ENCODE results near the gene DAND5. TPM values are rescaled to one million over a fixed set of nuclear protein-coding genes. Genes with fewer than 3 reads are reported as not detected.

DAND5 gene
- total RNA-seq, 2 experiments from 2014 or later, result 0.12 TPM; not detected in 1

DNA sequence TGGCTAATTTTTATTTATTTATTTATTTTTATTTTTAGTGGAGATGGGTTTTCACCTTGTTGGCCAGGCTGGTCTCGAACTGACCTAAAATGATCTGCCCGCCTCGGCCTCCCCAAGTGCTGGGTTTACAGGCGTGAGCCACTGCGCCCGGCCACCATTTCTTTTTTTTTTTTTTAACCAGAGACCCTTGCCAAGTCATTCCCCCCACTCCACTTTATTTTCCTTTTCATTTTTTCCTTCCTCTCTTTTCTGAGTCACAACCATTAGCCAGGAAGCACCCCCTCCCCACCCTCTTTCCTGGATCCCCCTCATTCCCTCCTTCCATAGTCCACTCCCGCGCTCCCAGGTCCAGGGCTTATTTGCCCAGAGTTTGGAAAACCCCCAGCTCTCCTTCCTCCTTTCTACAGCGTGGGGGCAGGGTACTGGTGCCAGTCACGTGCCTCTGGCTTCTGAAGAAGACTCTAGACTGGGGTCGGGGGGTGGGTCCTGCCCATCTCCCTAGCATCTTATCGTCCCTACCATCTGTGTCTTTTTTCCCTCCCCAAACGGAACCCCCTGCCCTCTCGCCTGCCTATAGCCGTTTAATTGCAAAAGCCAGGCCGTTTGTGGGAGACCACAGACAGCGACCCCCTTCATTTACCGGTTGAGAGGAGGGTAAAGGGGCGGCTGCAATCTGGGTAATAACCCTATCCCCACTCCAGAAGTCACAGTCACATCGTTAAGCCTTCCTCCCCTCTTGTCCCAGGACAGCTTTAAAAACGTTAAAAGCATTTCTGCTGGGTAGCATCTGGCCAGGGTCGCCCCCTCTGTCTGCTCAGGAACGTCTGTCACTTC lies 32.1 kb upstream of the DAND5 start:
- no peaks in the 10 kb centered on the region for H3K9me3 Mint-ChIP-seq
- H3K36me3 Mint-ChIP-seq, result peaks cover 49% of the 10 kb centered on the region
- peaks cover 53% of the 10 kb centered on the region for H3K4me1 Mint-ChIP-seq (ENCODE audit: low read depth)
- H3K4me3 Mint-ChIP-seq, result peak overlapping the region; percentile 98
- peak overlapping the region; percentile 95 for H3K27ac Mint-ChIP-seq
- DNase-seq, result no peak
- H3K27me3 Mint-ChIP-seq, result no peaks in the 10 kb centered on the region
- ChIA-PET POLR2A (interaction anchor here (0.6 to 2.7 kb wide), 7 partner anchors 12 to 1561 kb away, joined by 3 to 10 read pairs (median 5); partner anchors contain the start of genes FBXW9 and GCDH), CTCF (interaction anchor here (0.5 to 1.3 kb wide), 4 partner anchors 28 to 1996 kb away, joined by 3 to 6 read pairs (median 4); no protein-coding TSS in a partner anchor)
- intact Hi-C loops (cut with micrococcal nuclease), result loop anchor here (5.0 kb wide), 4 partner anchors 200 to 325 kb away; partner anchors contain the start of genes GET3, IER2, STX10 and TNPO2

DNA sequence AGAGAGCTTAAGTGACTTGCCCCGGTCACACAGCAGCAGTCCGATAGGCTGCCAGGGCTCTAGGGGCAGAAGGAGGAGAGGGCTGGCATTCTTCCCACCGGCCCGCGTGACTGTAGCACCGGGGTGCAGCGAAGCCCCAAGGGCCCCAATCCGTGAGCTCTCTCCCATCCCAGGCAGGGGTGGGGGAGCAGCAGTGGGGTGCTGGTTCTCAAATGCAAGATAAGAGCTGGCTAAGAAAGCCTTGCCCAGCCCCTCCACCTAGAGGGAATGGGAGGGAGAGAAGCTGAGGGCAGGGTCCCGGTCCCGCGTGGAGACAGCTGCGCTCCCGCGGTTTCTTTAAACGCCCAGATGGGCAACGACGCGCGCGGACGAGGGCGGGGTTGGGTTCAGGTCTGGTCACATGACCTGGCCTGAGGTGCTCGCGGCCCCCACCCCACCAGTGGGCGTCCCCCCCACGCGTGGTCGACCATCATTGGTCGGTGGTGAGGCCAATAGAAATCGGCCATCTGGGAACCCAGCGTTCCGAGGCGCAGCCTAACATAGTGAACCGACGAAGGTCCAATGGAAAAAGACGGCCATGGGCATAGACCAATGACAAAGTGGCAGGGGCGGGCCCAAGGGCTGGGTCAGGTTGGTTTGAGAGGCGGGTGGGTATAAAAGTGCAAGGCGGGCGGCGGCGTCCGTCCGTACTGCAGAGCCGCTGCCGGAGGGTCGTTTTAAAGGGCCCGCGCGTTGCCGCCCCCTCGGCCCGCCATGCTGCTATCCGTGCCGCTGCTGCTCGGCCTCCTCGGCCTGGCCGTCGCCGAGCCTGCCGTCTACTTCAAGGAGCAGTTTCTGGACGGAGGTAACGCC lies 31.2 kb upstream of the DAND5 start, which contains the start of gene CALR:
TSS of gene CALR (plus strand) at position 683 of the 852 bp plus-strand sequence. CDS start at position 754, 71 bp downstream.
- Mint-ChIP-seq H3K9me3 (no peaks in the 10 kb centered on the region), H3K27ac (peak within 1 kb of the TSS; percentile 95), H3K4me3 (peak within 1 kb of the TSS; percentile 98), H3K27me3 (no peaks in the 10 kb centered on the region), H3K4me1 (ENCODE audit: low read depth) (peaks cover 50% of the 10 kb centered on the region), H3K36me3 (peaks cover 48% of the 10 kb centered on the region)
- POLR2A ChIA-PET, result interaction anchor here (0.9 to 2.7 kb wide), 6 partner anchors 12 to 242 kb away, joined by 3 to 10 read pairs (median 5); partner anchors contain the start of genes FBXW9 and GCDH
- peak; percentile 99 for DNase-seq
- intact Hi-C loops (cut with micrococcal nuclease), result loop anchor here (1.0 to 5.0 kb wide), 8 partner anchors 8 to 326 kb away; partner anchors contain the start of genes GCDH, GET3, IER2 and JUNB
- CTCF ChIA-PET, result interaction anchor here (0.5 to 1.3 kb wide), 3 partner anchors 27 to 53 kb away, joined by 3 to 6 read pairs (median 6); no protein-coding TSS in a partner anchor

DNA sequence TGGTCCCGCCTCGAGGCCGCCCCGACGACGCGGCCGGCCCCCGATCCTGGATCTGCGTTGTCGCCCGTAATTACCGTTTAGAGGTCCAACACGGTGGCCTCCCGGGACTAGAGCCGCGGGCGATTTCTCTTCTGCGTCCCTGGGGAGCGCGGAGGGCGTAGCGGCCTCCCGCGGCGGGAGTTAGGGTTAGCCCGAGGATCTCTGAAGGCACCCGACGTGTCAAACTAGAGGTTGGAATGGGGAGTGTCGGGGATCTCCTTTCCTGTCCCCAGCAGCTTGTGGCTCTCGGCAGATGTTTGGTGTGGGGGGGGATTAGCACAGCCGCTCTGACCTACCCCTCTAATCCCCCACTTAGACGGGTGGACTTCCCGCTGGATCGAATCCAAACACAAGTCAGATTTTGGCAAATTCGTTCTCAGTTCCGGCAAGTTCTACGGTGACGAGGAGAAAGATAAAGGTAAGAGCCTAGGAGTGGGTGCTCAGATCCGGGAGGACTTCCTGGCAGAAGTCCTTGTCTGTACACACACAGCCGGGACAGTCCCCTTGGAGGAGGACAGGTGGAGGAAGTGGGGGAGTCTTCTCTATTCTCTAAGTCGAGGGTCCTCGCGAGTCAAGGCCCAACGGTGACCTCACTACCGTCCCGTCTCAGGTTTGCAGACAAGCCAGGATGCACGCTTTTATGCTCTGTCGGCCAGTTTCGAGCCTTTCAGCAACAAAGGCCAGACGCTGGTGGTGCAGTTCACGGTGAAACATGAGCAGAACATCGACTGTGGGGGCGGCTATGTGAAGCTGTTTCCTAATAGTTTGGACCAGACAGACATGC lies 30.4 kb upstream of the DAND5 start:
- peaks cover 53% of the 10 kb centered on the region for H3K4me1 Mint-ChIP-seq (ENCODE audit: low read depth)
- peak overlapping the region; percentile 95 for H3K27ac Mint-ChIP-seq
- H3K27me3 Mint-ChIP-seq, result no peaks in the 10 kb centered on the region
- peak; percentile 70 for DNase-seq
- intact Hi-C loops (cut with micrococcal nuclease), result loop anchor here (1.0 to 5.0 kb wide), 9 partner anchors 7 to 327 kb away; partner anchors contain the start of genes GADD45GIP1, GCDH, GET3 and IER2
- H3K36me3 Mint-ChIP-seq, result peaks cover 53% of the 10 kb centered on the region
- H3K9me3 Mint-ChIP-seq, result no peaks in the 10 kb centered on the region
- ChIA-PET POLR2A (interaction anchor here (1.0 to 2.7 kb wide), 2 partner anchors 9 to 54 kb away, joined by 4 to 10 read pairs; no protein-coding TSS in a partner anchor), CTCF (interaction anchor here (0.7 to 1.0 kb wide), 3 partner anchors 26 to 54 kb away, joined by 3 to 10 read pairs (median 3); no protein-coding TSS in a partner anchor)
- peak overlapping the region; percentile 98 for H3K4me3 Mint-ChIP-seq

GRCh38 chr19:12939975-12940423 lies 29.4 kb upstream of the DAND5 start:
- DNase-seq, result no peak
- Mint-ChIP-seq H3K9me3 (no peaks in the 10 kb centered on the region), H3K36me3 (peaks cover 60% of the 10 kb centered on the region), H3K27ac (peak overlapping the region; percentile 95), H3K4me1 (ENCODE audit: low read depth) (peaks cover 58% of the 10 kb centered on the region), H3K4me3 (peak overlapping the region; percentile 98), H3K27me3 (no peaks in the 10 kb centered on the region)
- intact Hi-C loops (cut with micrococcal nuclease), result loop anchor here (1.0 to 5.0 kb wide), 6 partner anchors 17 to 328 kb away; partner anchors contain the start of genes GADD45GIP1, GET3, IER2 and JUNB
- CTCF ChIA-PET, result interaction anchor here (1.0 kb wide), 2 partner anchors 25 to 55 kb away, joined by 3 to 10 read pairs; no protein-coding TSS in a partner anchor
- POLR2A ChIA-PET, result interaction anchor here (1.0 kb wide), 1 partner anchor 8 kb away, joined by 4 read pairs; no protein-coding TSS in a partner anchor

DNA sequence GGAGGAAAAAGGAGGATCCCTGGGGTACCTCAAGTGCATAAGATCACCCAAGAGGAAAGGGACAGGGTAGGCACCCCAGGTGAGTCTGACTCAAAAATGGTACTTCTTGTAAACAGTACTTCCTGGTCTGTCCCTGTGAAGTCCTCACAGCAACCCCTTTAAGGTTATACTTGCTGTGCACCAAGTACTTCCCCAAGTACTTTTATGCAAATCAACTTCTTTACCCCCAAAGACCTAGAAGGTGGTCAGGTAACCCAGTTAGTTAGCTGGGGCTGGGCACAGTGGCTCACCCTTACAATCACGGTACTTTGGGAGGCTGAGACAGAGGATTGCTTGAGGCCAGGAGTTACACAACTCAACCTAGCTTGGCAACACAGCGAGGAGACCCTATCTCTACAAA lies 28.5 kb upstream of the DAND5 start:
- H3K9me3 Mint-ChIP-seq, result no peaks in the 10 kb centered on the region
- peaks cover 1% of the 10 kb centered on the region for H3K27me3 Mint-ChIP-seq
- peaks cover 68% of the 10 kb centered on the region for H3K36me3 Mint-ChIP-seq
- POLR2A ChIA-PET, result interaction anchor here (0.6 to 0.7 kb wide), 2 partner anchors 153 to 217 kb away, joined by 4 read pairs; partner anchors contain the start of gene TNPO2
- CTCF ChIA-PET, result no interaction called here
- intact Hi-C loops (cut with micrococcal nuclease), result no loop called here
- H3K4me3 Mint-ChIP-seq, result peak overlapping the region; percentile 98
- H3K4me1 Mint-ChIP-seq (ENCODE audit: low read depth), result peaks cover 64% of the 10 kb centered on the region
- peak overlapping the region; percentile 95 for H3K27ac Mint-ChIP-seq
- DNase-seq, result no peak

GRCh38 chr19:12943437-12944044 lies 25.8 kb upstream of the DAND5 start:
- Mint-ChIP-seq H3K27me3 (peaks cover 1% of the 10 kb centered on the region), H3K36me3 (peaks cover 86% of the 10 kb centered on the region), H3K27ac (peak overlapping the region; percentile 66), H3K9me3 (no peaks in the 10 kb centered on the region), H3K4me3 (peak overlapping the region; percentile 18), H3K4me1 (ENCODE audit: low read depth) (peaks cover 67% of the 10 kb centered on the region)
- no peak for DNase-seq
- intact Hi-C loops (cut with micrococcal nuclease), result no loop called here
- CTCF ChIA-PET, result no interaction called here
- POLR2A ChIA-PET, result interaction anchor here (1.0 kb wide), 1 partner anchor 10 kb away, joined by 3 read pairs; the partner anchor contains the start of gene FARSA

DNA sequence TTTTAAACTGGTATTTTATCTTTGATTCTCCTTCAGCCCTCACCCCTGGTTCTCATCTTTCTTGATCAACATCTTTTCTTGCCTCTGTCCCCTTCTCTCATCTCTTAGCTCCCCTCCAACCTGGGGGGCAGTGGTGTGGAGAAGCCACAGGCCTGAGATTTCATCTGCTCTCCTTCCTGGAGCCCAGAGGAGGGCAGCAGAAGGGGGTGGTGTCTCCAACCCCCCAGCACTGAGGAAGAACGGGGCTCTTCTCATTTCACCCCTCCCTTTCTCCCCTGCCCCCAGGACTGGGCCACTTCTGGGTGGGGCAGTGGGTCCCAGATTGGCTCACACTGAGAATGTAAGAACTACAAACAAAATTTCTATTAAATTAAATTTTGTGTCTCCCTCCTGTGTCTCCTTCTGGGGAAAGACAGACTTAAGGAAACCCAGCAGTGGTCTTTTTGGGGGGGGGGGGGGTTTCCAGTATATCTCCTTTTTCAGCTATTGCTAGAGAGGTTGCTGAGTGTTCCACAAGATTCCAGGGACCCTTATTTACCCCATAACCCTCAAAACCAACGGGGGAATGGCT lies 25.2 kb upstream of the DAND5 start:
- intact Hi-C loops (cut with micrococcal nuclease), result no loop called here
- POLR2A ChIA-PET, result no interaction called here

DNA sequence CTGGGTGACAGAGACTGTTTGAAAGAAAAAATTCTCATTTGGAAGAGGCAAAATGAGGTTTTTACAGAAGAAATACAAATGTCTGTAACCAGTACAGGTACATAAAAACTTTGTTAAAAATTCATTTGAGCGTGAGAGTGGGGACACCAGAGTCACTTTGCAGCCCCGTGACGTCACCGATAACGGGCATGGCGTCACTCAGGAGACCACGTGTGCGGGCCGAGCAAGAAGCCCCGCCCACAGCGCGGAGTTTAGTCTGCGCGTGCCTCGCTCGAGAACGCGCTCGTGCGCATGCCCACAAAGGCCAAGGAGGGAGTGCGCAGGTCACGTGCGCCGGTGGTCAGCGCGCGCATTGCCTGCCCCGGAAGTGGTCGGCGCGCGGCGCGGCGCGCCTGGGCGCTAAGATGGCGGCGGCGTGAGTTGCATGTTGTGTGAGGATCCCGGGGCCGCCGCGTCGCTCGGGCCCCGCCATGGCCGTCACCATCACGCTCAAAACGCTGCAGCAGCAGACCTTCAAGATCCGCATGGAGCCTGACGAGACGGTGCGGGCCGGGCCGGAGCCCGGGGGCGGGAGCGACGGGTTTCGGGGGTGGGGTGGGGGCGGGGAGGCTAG lies 23.8 kb upstream of the DAND5 start, which contains the start of gene RAD23A:
TSS of gene RAD23A (plus strand) at position 384 of the 613 bp plus-strand sequence. CDS start at position 471, 87 bp downstream.
- Mint-ChIP-seq H3K4me3 (peak within 1 kb of the TSS; percentile 85), H3K27ac (peak within 1 kb of the TSS; percentile 98), H3K9me3 (no peaks in the 10 kb centered on the region), H3K36me3 (peaks cover 75% of the 10 kb centered on the region), H3K4me1 (ENCODE audit: low read depth) (peaks cover 51% of the 10 kb centered on the region), H3K27me3 (peaks cover 1% of the 10 kb centered on the region)
- ChIA-PET CTCF (interaction anchor here (1.0 kb wide), 2 partner anchors 12 to 60 kb away, joined by 3 to 4 read pairs; partner anchors contain the start of gene FARSA), POLR2A (interaction anchor here (0.9 to 3.0 kb wide), 2 partner anchors 10 to 154 kb away, joined by 3 to 17 read pairs; partner anchors contain the start of genes GADD45GIP1 and JUNB)
- DNase-seq, result peak; percentile 99
- intact Hi-C loops (cut with micrococcal nuclease), result loop anchor here (1.0 kb wide), 1 partner anchor 7 kb away; the partner anchor contains the start of gene CALR

More for the DNA sequence above, 25.2 kb upstream of the DAND5 start:
- CTCF ChIA-PET, result no interaction called here
- peaks cover 63% of the 10 kb centered on the region for H3K4me1 Mint-ChIP-seq (ENCODE audit: low read depth)
- no peak overlapping the region for H3K4me3 Mint-ChIP-seq
- H3K27ac Mint-ChIP-seq, result peak overlapping the region; percentile 98
- DNase-seq, result no peak
- no peaks in the 10 kb centered on the region for H3K9me3 Mint-ChIP-seq
- H3K27me3 Mint-ChIP-seq, result peaks cover 1% of the 10 kb centered on the region
- peaks cover 80% of the 10 kb centered on the region for H3K36me3 Mint-ChIP-seq

DNA sequence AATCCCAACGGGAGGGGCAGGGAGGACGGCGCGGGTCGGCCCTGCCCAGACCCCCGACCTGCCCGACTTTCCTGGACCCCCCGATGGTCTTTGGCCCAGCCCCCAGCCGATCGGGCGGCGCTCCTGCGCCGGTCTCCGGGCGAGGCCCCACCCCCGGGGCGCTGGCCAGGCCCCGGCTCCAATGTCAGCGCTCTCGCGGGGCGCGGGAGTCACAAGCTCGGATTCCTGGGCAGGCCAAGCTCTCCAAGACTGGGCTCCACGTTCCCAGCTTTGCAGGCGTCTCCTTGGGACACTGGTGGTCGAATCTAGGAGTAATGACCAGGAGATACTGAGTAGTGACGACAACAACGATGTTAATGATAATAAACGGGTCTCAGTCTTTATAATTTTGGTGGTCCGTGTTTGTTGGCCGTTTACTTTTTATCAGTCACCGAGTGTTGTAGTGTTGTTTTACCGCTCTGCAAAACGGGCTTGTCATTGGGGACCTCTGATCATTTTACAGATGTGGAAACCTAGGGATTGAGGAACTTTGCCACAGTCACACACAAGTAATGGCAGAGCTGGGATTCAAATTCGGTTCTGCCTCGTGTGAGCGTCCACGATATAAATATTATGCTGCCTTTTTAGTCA lies 23.2 kb upstream of the DAND5 start:
- H3K9me3 Mint-ChIP-seq, result no peaks in the 10 kb centered on the region
- DNase-seq, result peak; percentile 69
- intact Hi-C loops (cut with micrococcal nuclease), result loop anchor here (1.0 kb wide), 1 partner anchor 8 kb away; the partner anchor contains the start of gene CALR
- H3K27ac Mint-ChIP-seq, result peak overlapping the region; percentile 98
- peak overlapping the region; percentile 85 for H3K4me3 Mint-ChIP-seq
- ChIA-PET POLR2A (interaction anchor here (0.9 to 3.0 kb wide), 3 partner anchors 10 to 154 kb away, joined by 3 to 17 read pairs (median 3); partner anchors contain the start of genes FARSA, GADD45GIP1 and JUNB), CTCF (interaction anchor here (0.7 to 3.1 kb wide), 4 partner anchors 13 to 61 kb away, joined by 3 to 15 read pairs (median 4); partner anchors contain the start of gene FARSA)
- H3K27me3 Mint-ChIP-seq, result peaks cover 1% of the 10 kb centered on the region
- H3K36me3 Mint-ChIP-seq, result peaks cover 76% of the 10 kb centered on the region
- H3K4me1 Mint-ChIP-seq (ENCODE audit: low read depth), result peaks cover 46% of the 10 kb centered on the region

Measured in activated CD4-positive, alpha-beta memory T cell treated with anti-CD3 and anti-CD28 coated beads for 36 hours (primary cell).